Measurements from ENCODE around the gene SPAG6.

GRCh38 chr10:22438711-22439110 is 93.4 kb downstream of the SPAG6 start:
- TF ChIP-seq CTCF (conservative IDR thresholded peaks at IDR 0.05) (no peak), ZFX (IDR thresholded peaks at IDR 0.05) (no peak)
